GM23248 (cell line): ENCODE measurements around the gene SMCO2.

ENCODE experiments used
- EZH2 ChIP-seq: fragments of 200-600 bp; sonication (generic); IDR thresholded peaks from 2 replicates; pipeline ENCODE4 v1.6.1; 2018; ENCODE audit warnings: antibody characterized with exemption, mild to moderate bottlenecking; ENCODE audit not compliant: insufficient read depth, poor library complexity, severe bottlenecking
- EZH2phosphoT487 ChIP-seq: fragments of 200-600 bp; sonication (generic); IDR thresholded peaks from 2 replicates; pipeline ENCODE4 v1.6.1; 2018; ENCODE audit warnings: antibody characterized with exemption, moderate library complexity, mild to moderate bottlenecking, low read depth; ENCODE audit not compliant: insufficient read depth

GRCh38 chr12:27463511-27464219 is 17.1 kb downstream of the SMCO2 start:
- TF ChIP-seq EZH2, result no peak
- no peak for TF ChIP-seq EZH2phosphoT487
